ENCODE results near the gene ST14. TPM values are rescaled to one million over a fixed set of nuclear protein-coding genes. Genes with fewer than 3 reads are reported as not detected.
A peak's percentile ranks its signal among the peaks of the same experiment; 100 is the strongest.

Gene ST14
- total RNA-seq, 1 donor from 2014 or later, result 43.2 TPM

- no peak overlapping the region for H3K27ac ChIP-seq
- H3K36me3 ChIP-seq, result peaks cover 0 to 53% of the 10 kb centered on the region in 2 donors
- no peak for TF ChIP-seq POLR2AphosphoS5 (IDR thresholded peaks at IDR 0.05; ENCODE audit: insufficient read depth in 1 of 2, low read depth in 1 of 2)
- no peak for TF ChIP-seq POLR2A (IDR thresholded peaks at IDR 0.05)
- TF ChIP-seq CTCF (IDR thresholded peaks at IDR 0.05), result no peak
- intact Hi-C loops (cut with DNase I), result no loop called here
- no peaks in the 10 kb centered on the region for H3K27me3 ChIP-seq
- H3K9me3 ChIP-seq, result no peaks in the 10 kb centered on the region
- H3K4me1 ChIP-seq, result peaks cover 19% of the 10 kb centered on the region
- DNase-seq (ENCODE audit: extremely low spot score in 2 of 2), result no peak
- H3K4me3 ChIP-seq, result no peak overlapping the region
These were observed 33.1 kb upstream of the ST14 start for GRCh38 chr11:130126516-130126915.

- intact Hi-C loops (cut with DNase I), result no loop called here
These were observed 32.1 kb upstream of the ST14 start for GRCh38 chr11:130127509-130127908.

DNA sequence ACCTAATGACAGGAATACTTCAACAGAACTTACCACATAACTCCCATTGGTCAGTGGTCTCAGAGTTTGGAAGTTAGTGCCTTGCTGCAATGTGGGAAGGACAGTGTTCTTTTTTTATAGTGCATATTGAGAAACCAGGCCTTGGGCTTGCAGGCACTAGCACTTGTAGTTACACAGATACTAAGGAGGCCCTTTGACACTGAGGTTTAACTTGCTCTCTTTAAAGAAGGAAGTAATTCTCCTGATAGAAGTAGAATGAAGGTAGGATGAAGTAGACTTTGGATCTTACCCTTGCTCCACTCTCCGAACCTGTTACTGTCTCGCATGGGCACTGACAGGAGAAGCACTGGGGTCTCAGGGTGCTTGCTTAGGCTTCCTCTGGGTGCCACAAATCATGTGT lies 31.0 kb upstream of the ST14 start:
- Histone ChIP-seq H3K4me1 (peaks cover 14% of the 10 kb centered on the region), H3K36me3 (peaks cover 0 to 44% of the 10 kb centered on the region in 2 donors), H3K4me3 (no peak overlapping the region), H3K27me3 (no peaks in the 10 kb centered on the region), H3K27ac (no peak overlapping the region), H3K9me3 (no peaks in the 10 kb centered on the region)
- TF ChIP-seq POLR2AphosphoS5 (IDR thresholded peaks at IDR 0.05; ENCODE audit: insufficient read depth in 1 of 2, low read depth in 1 of 2) (no peak), CTCF (IDR thresholded peaks at IDR 0.05) (no peak), POLR2A (IDR thresholded peaks at IDR 0.05) (no peak)
- DNase-seq (ENCODE audit: extremely low spot score in 2 of 2), result no peak
- intact Hi-C loops (cut with DNase I), result no loop called here

More at GRCh38 chr11:130127509-130127908, 32.1 kb upstream of the ST14 start:
- Histone ChIP-seq H3K27me3 (no peaks in the 10 kb centered on the region), H3K4me3 (no peak overlapping the region), H3K9me3 (no peaks in the 10 kb centered on the region), H3K36me3 (peaks cover 0 to 47% of the 10 kb centered on the region in 2 donors), H3K27ac (no peak overlapping the region), H3K4me1 (peaks cover 19% of the 10 kb centered on the region)
- no peak for TF ChIP-seq POLR2AphosphoS5 (IDR thresholded peaks at IDR 0.05; ENCODE audit: insufficient read depth in 1 of 2, low read depth in 1 of 2)
- no peak for TF ChIP-seq CTCF (IDR thresholded peaks at IDR 0.05)
- no peak for TF ChIP-seq POLR2A (IDR thresholded peaks at IDR 0.05)
- no peak for DNase-seq (ENCODE audit: extremely low spot score in 2 of 2)

DNA sequence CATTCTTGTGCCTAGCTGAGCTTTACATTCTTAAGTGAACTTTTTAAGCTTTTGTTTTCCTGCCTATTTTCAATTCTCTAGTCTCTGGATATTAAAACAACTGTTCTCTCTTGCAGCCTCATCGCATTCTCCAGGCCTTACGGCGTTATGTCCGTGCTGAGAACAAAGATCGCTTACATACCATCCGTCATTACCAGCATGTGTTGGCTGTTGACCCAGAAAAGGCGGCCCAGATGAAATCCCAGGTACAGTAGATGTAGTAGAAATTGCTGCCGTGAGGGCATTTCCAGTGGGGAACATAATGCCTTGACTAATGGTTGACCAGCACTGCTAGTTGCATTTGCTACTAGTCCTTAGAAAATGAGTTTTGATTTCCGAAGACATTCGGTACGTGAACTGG lies 29.7 kb upstream of the ST14 start:
- H3K36me3 ChIP-seq, result peaks cover 0 to 52% of the 10 kb centered on the region in 2 donors
- no peaks in the 10 kb centered on the region for H3K9me3 ChIP-seq
- TF ChIP-seq CTCF (IDR thresholded peaks at IDR 0.05) (no peak), POLR2A (IDR thresholded peaks at IDR 0.05) (no peak), POLR2AphosphoS5 (IDR thresholded peaks at IDR 0.05; ENCODE audit: insufficient read depth in 1 of 2, low read depth in 1 of 2) (no peak)
- H3K4me1 ChIP-seq, result peaks cover under 1% of the 10 kb centered on the region
- H3K27ac ChIP-seq, result no peak overlapping the region
- no peaks in the 10 kb centered on the region for H3K27me3 ChIP-seq
- no peak for DNase-seq (ENCODE audit: extremely low spot score in 2 of 2)
- intact Hi-C loops (cut with DNase I), result loop anchor here (5.0 kb wide), 1 partner anchor 208 kb away; no protein-coding TSS in a partner anchor
- H3K4me3 ChIP-seq, result no peak overlapping the region

- TF ChIP-seq POLR2AphosphoS5 (IDR thresholded peaks at IDR 0.05; ENCODE audit: insufficient read depth in 1 of 2, low read depth in 1 of 2) (peak in 1 of 2 donors; percentile 41), POLR2A (IDR thresholded peaks at IDR 0.05) (no peak), CTCF (IDR thresholded peaks at IDR 0.05) (peak; percentile 34 to 85 (median 76))
- Histone ChIP-seq H3K4me3 (no peak overlapping the region), H3K36me3 (peaks cover 0 to 68% of the 10 kb centered on the region in 2 donors), H3K4me1 (no peaks in the 10 kb centered on the region), H3K27me3 (no peaks in the 10 kb centered on the region), H3K9me3 (no peaks in the 10 kb centered on the region), H3K27ac (no peak overlapping the region)
- intact Hi-C loops (cut with DNase I), result loop anchor here (5.0 kb wide), 1 partner anchor 210 kb away; no protein-coding TSS in a partner anchor
- DNase-seq (ENCODE audit: extremely low spot score in 2 of 2), result no peak
These were observed 27.4 kb upstream of the ST14 start for GRCh38 chr11:130131961-130132850.

All from vagina (tissue), 2 donors.